Neural crest cell (in vitro differentiated cells): ENCODE data around the gene EP400. TPM values are rescaled to one million over a fixed set of nuclear protein-coding genes. Genes with fewer than 3 reads are reported as not detected.

Source experiments
- DNase-seq: peaks from one replicate; pipeline ENCODE4 v3.0.0; 2021; ENCODE audit warnings: low read depth, mixed read lengths, low spot score
- H3K27ac Mint-ChIP-seq: one replicate; pipeline ENCODE4 v1.8.0; 2021; ENCODE audit warnings: mild to moderate bottlenecking, mixed read lengths; ENCODE audit not compliant: unreplicated experiment
- H3K27me3 Mint-ChIP-seq: 2 replicates; pipeline ENCODE4 v1.8.0; 2021; ENCODE audit warnings: low read depth, mild to moderate bottlenecking, mixed read lengths
- H3K36me3 Mint-ChIP-seq: 2 replicates; pipeline ENCODE4 v1.8.0; 2021; ENCODE audit warnings: low read depth, mild to moderate bottlenecking, mixed read lengths
- H3K4me1 Mint-ChIP-seq: 2 replicates; pipeline ENCODE4 v1.8.0; 2021; ENCODE audit warnings: mixed read lengths
- H3K4me3 Mint-ChIP-seq: one replicate; pipeline ENCODE4 v1.8.0; 2021; ENCODE audit warnings: mild to moderate bottlenecking, mixed read lengths
- H3K9me3 Mint-ChIP-seq: 2 replicates; pipeline ENCODE4 v1.8.0; 2021; ENCODE audit warnings: mixed read lengths
- total RNA-seq: library from RNA; stranded (reverse); gene quantifications from 2 replicates; pipeline ENCODE4 v1.2.1, GENCODE V29; 2021
- TF ChIP-seq, protein P1 (sequence below): fragments of 200-600 bp; sonication (generic); conservative IDR thresholded peaks from 2 replicates; pipeline ENCODE4 v1.5.0; 2021; ENCODE audit warnings: antibody characterized with exemption, mild to moderate bottlenecking

Gene EP400
- total RNA-seq, 1 donor from 2014 or later = 73.4 TPM

DNA sequence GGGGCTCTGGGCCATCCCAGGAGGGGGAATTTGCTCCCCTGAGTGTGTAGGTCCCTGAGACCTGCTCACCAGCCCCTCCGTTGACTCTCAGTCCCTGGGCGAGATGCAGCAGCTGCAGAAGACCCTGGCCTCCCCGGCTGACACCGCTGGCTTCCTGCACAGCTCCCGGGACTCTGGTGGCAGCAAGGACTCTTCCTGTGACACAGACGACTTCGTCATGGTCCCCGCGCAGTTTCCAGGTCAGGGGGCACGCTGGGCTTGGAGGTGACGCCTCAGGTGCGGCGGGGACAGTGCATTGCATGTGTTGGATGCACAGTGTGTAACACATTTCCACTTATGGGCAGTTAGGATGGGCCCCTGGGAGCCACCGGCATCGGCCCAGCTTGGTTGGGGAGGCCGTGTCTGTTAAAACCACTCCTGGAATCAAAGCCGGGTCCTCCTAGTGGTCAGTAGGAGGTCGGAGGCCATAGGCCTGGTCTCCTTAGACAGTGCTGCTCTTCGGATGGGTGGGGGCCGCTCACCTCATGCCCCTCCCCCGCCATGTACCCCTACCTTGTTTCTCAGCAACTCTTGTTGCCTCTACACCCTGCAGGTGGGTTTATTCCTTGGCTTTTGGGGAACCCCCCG, 37.8 kb upstream of the EP400 start:
- no peak overlapping the region for H3K27ac Mint-ChIP-seq
- no peaks in the 10 kb centered on the region for H3K27me3 Mint-ChIP-seq

DNA sequence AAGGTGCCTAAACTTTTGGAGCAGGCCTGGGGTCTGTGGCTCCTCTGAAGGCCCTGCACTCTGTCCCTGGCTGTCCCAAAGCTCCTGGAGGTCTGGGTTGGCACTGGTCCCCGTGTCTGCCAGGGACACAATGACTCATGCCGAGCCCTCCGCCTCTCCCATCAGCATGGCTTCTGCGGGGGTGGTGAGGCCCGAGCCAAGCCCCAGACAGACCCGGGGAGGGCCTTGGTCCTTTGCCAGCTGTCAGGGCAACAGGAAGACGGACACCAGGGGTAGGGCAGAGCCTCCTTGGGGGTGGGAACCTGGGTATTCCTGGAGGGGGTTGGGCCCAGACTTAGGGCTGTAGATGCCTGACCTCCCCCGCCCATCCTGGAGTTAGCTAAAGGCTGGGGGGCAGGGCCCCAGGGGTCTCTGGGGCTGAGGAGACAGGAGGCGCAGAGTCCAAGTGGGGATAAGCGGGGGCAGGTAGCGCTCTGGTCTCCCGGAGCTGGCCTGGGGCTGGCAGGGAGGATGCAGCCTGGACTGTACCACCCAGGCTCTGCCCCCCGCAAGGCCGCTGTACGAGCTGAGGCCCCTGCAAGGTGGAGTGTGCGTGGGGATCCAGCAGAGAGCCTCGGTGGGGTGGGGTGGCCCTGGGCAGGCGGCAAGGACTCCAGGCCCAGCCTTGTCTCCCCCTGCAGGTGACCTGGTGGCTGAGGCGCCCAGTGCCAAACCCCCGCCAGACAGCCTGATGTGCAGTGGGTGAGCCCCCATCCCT, 37.0 kb upstream of the EP400 start:
- Mint-ChIP-seq H3K27ac (no peak overlapping the region), H3K27me3 (no peaks in the 10 kb centered on the region), H3K9me3 (no peaks in the 10 kb centered on the region), H3K36me3 (no peaks in the 10 kb centered on the region), H3K4me1 (no peaks in the 10 kb centered on the region), H3K4me3 (no peak overlapping the region)
- no peak for DNase-seq
- TF ChIP-seq, protein P1, sequence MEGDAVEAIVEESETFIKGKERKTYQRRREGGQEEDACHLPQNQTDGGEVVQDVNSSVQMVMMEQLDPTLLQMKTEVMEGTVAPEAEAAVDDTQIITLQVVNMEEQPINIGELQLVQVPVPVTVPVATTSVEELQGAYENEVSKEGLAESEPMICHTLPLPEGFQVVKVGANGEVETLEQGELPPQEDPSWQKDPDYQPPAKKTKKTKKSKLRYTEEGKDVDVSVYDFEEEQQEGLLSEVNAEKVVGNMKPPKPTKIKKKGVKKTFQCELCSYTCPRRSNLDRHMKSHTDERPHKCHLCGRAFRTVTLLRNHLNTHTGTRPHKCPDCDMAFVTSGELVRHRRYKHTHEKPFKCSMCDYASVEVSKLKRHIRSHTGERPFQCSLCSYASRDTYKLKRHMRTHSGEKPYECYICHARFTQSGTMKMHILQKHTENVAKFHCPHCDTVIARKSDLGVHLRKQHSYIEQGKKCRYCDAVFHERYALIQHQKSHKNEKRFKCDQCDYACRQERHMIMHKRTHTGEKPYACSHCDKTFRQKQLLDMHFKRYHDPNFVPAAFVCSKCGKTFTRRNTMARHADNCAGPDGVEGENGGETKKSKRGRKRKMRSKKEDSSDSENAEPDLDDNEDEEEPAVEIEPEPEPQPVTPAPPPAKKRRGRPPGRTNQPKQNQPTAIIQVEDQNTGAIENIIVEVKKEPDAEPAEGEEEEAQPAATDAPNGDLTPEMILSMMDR = no peak

More for the DNA sequence above, 37.8 kb upstream of the EP400 start:
- no peaks in the 10 kb centered on the region for H3K4me1 Mint-ChIP-seq
- H3K9me3 Mint-ChIP-seq = no peaks in the 10 kb centered on the region
- no peak for DNase-seq
- TF ChIP-seq, protein P1 = no peak
- H3K4me3 Mint-ChIP-seq = no peak overlapping the region
- H3K36me3 Mint-ChIP-seq = no peaks in the 10 kb centered on the region

DNA sequence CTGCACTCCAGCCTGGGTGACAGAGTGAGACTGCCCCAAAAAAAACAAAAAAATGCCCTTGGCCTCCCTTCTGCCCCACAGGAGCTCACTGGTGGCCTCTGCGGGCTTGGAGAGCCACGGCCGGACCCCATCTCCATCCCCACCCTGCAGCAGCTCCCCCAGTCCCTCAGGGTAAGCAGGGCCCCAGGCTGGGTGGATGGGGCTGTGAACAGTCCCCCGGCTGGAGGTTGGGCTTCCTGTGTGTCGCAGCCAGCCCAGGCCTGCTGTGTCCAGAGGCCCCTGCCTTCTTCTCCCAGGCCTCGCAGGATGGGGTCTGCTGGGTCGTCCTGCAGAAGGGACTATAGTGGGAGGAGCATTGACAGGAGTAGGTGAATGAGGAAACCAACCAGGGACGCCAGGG, 36.1 kb upstream of the EP400 start:
- no peak overlapping the region for H3K4me3 Mint-ChIP-seq
- TF ChIP-seq, protein P1 = no peak
- H3K27ac Mint-ChIP-seq = no peak overlapping the region
- DNase-seq = no peak
- no peaks in the 10 kb centered on the region for H3K4me1 Mint-ChIP-seq
- no peaks in the 10 kb centered on the region for H3K27me3 Mint-ChIP-seq
- no peaks in the 10 kb centered on the region for H3K36me3 Mint-ChIP-seq
- H3K9me3 Mint-ChIP-seq = no peaks in the 10 kb centered on the region

DNA sequence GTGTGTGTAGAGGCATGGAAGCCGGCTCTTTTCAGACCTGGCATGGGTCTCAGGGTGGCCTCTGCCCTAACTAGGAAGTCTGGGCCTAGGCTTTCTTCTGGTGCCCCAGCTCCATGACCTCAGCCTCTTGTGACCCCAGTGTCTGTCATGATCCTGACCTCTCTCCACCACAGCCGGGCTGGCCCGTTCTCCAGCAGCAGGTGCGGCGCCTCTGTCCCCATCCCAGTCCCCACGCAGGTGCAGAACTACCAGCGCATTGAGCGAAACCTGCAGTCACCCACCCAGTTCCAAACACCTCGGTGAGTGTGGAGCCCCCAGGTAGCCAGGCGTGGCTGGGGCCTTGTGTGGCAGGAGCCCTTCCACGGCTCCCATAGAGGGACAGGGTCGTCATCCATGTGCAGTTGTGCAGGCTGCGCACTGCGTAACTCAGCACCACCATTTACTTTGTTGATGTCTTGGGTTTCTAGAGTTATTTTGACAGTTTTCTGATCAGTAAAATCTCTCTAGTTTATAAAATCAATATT, 35.5 kb upstream of the EP400 start:
- Mint-ChIP-seq H3K27ac (no peak overlapping the region), H3K4me1 (no peaks in the 10 kb centered on the region), H3K27me3 (no peaks in the 10 kb centered on the region), H3K4me3 (peak overlapping the region; percentile 15), H3K9me3 (no peaks in the 10 kb centered on the region), H3K36me3 (no peaks in the 10 kb centered on the region)
- no peak for DNase-seq
- TF ChIP-seq, protein P1 = no peak

DNA sequence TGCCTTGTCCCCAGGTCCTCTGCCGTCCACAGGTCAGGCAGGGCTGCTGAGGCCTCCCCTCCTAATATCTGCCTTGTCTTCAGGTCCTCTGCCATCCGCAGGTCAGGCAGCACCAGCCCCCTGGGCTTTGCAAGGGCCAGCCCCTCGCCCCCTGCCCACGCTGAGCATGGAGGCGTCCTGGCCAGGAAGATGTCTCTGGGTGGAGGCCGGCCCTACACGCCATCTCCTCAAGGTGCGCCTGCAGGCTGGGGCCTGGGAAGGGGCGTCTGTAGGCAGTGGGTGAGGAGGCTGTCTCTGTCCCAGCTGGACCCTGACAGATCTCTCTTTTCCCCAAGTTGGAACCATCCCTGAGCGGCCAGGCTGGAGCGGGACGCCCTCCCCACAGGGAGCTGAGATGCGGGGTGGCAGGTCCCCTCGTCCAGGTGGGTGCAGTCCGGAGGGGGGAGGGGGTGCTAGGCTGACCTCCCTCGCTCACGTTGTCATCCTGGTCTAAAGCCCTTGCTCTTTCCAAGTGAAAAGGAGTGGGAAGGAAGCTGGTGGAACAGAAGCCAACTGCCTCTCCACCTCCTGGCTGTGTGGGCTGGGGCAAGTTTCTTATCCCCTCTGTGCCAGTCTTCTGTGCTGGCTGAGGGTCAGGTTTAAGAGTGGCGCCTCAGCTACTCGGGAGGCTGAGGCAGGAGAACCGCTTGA, 34.6 kb upstream of the EP400 start:
- Mint-ChIP-seq H3K36me3 (no peaks in the 10 kb centered on the region), H3K9me3 (no peaks in the 10 kb centered on the region), H3K4me1 (no peaks in the 10 kb centered on the region), H3K4me3 (no peak overlapping the region), H3K27me3 (no peaks in the 10 kb centered on the region), H3K27ac (no peak overlapping the region)
- no peak for DNase-seq
- TF ChIP-seq, protein P1 = no peak
